Cortex of kidney (tissue), 1 donor: ENCODE data around the gene PARD3.
"Not testable (repeated sequence)": the region's sequence is repeated elsewhere in the genome, so short reads cannot be mapped to it uniquely, and the experiment has no call there.

Experiments
- DNase-seq: peaks from one replicate; lab custom pipeline; 2025; lab: John Stamatoyannopoulos, UW

PARD3 gene

DNA sequence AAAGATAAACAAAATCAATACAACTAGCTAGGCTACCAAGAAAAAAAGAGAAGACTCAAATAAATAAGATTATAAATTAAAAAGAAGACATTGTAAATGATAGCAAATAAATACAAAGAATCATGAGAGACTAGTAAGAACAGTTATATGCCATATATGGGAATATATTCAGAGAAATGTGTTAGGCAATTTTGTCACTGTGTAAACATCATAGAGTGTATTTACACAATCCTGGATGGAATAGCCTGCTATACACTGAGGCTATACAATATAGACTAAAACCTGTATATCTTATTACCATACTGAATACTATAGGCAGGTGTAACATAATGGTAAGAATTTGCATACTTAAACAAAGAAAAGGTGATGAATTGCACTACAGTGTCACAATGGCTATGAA lies 717.4 kb downstream of the PARD3 start:
- DNase-seq: no peak

DNA sequence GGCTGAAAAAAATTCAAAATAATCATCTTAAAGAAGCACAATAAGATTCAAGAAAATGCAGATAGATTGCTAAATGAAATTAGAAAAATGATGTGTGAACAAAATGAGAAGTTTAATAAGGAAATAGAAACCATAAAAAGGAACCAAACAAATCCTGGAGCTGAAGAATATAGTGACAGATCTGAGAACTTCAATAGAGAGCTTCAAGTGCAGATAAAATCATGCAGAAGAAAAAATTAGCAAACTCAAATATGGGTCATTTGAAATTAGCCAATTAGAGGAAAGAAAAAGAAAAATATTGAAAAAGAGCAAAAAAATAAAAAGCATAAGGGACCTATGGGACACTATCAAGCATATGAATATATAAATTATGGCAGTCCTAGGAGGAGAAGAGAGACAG lies 720.1 kb downstream of the PARD3 start:
- no peak for DNase-seq

DNA sequence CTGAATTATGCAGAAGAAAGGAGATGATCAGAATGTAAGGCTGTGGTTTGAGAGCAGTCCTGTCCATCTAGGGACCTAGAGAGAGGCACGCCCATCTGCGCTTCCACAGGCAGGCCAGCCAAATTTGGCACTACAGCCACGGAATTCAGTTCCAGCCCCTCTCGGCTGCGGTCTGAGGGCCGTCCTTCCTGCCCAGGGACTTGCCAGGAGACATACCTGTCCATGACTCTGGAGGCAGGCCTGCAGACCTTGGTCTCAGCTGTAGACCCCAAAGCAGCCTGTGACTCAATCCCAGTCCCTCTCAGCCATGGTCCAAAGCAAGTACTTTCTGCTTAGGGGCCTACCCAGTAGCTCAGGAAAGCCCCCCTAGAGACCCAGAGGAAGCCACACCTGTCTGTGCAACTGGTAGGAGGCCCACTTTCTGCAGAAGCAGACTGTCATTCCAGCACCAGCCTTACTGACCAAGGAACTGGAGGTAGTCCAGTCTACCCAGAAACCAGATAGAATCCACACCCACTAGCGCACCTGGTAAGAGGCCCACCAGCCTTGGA lies 720.9 kb downstream of the PARD3 start:
- no peak for DNase-seq

DNA sequence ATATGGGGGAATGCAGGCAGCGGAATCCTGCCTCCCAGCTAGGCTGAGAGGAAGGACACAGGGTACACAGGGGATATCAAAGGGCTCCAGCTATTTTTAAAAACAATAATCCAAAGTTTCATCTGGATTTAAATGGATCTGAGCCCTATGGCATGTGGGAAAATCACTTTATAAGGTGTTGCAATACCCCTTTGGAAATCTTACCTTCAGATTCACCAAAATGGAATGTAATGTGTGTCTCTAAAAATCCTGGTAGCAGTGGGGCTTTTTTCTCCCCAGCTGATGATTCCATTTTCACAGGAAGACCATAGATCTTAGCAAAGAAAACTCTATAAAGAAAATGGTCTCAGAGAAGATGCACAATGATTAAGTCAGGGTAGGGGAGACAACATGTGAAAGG lies 722.2 kb downstream of the PARD3 start:
- no peak for DNase-seq

DNA sequence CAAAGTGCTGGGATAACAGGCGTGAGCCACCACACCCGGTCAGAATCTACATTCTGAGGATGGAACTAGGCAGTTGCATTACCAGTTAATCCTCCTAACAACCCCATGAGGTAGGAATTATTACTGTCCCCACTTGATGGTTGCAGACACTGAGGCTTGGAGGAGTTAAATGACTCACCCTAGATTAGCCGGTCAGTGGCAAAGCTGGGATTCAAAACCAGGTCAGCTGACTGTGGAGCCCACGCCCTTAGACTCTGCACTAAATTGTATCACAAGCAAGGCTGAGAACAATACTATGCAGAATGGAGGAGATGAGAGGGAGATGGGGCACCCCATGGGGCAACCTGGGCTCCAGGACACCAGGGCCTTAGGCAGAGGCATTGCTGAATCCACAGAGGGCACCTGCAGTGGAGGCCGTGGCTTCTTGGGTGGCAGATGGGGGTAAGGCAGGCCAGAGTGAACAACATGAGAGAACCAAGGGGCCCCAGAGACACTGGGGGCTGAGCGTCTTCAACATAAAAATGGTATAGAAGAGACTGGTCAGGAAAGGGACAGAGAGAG lies 723.4 kb downstream of the PARD3 start:
- DNase-seq: no peak

DNA sequence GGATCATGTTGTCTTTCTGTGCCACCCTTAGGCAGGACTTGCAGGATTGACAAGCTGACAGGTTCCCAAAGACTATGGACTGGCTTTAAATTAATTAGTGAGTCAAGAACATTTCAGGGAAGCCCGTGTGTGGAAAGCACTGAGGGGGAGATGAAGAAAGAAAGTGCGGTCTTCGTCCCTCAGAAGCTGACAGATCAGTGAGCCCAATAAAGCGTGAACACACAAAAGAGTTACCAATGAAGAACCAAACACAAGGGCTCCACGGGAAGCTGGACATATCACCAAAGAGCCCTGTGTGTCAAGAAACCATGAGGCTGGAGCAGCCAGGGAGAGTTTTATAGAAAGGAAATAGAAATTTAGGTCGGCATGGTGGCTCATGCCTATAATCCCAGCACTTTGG lies 725.8 kb downstream of the PARD3 start:
- no peak for DNase-seq

DNA sequence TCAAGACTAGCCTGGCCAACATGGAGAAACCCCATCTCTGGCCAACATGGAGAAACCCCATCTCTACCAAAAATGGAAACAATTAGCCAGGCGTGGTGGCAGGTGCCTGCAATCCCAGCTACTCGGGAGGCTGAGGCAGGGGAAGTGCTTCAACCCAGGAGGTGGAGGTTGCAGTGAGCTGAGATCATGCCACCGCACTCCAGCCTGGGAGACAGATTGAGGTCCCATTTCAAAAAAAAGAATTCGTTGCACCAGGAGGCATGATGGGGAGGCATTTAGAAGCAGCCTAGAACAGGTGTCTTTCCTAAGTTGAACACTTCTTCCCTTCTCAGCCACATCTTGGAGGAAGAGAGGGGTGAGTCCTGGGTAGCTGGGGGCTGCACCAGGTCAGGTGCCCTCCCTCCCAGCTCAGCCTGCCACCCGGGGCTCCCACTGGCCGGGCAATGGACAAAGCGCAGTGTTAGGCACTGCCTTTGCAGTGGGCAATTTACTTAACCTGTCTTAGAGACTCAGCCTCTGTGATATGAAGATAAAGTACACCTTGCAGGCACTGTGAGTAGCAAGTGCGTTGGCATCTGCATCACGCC lies 726.8 kb downstream of the PARD3 start:
- DNase-seq: no peak

DNA sequence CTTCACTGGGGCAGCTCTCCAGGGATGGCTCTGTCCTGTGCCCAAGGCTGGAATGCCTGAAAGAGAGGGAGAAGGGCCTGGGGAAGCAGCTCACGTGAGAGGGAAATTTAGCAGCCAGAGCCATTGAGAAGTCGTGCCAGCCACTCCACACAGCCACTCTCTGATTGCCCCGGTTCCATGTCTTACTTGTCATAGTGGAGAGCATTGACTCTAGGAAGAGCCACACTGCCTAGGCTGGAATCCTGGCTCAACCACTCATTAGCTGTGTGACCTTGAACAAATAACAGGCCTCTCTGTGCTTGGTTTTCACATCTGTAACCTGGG lies 728.0 kb downstream of the PARD3 start:
- no peak for DNase-seq

DNA sequence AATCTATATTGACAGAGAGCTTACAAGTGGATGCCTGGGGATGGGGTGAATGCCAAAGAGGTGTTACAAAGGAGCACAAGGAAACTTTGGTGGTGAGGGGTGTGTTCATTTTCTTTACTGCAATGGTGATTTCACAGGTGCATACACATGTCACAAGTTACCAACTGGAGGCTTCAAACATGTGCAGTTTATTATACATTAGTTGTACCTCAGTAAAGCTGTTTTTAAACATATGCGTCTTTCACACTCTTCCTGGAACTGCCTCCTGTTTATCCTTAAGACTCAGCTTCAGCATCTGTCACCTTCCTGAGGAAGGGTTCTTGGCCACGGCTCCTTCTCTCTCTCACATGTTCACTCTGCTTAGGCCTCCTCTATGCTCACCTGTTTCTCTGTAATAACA lies 731.5 kb downstream of the PARD3 start:
- no peak for DNase-seq

DNA sequence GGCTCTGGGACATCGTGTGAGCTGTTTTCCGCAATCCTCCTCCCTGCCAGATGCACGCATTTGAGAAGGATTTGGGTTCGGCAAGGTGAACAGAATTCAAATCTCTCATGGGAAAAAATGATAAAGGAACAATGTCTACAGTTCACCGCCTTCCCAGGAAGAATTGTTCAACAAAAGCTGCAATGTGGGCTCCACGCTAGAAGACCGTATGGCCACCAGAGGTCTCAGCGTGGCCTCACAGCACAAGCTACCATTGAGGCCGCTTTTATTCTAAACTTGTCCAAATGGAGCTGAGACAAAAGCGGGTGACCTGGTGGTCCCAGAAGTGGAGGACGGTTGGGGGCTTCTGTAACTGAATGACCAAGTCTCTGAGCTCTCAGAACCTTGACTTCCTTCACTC lies 733.1 kb downstream of the PARD3 start:
- no peak for DNase-seq

DNA sequence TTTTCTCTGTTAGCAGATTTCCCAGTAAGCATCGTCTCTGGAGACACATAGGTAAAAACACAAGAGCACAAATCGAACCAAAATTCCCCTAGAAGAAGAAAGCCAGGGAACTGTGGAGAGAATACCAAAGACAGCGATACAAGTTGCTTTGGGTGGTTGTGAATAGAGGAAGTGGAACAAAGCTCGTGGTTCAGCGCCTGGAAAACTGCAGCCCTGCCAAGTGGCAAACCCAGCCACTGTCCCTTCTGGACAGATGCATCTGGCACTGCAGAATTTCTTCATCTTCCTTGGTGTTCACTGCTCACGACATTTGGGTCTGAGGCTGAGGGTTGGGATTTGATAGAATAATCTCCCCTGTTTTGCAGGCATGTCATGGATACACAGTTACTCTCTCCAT lies 733.8 kb downstream of the PARD3 start:
- no peak for DNase-seq

DNA sequence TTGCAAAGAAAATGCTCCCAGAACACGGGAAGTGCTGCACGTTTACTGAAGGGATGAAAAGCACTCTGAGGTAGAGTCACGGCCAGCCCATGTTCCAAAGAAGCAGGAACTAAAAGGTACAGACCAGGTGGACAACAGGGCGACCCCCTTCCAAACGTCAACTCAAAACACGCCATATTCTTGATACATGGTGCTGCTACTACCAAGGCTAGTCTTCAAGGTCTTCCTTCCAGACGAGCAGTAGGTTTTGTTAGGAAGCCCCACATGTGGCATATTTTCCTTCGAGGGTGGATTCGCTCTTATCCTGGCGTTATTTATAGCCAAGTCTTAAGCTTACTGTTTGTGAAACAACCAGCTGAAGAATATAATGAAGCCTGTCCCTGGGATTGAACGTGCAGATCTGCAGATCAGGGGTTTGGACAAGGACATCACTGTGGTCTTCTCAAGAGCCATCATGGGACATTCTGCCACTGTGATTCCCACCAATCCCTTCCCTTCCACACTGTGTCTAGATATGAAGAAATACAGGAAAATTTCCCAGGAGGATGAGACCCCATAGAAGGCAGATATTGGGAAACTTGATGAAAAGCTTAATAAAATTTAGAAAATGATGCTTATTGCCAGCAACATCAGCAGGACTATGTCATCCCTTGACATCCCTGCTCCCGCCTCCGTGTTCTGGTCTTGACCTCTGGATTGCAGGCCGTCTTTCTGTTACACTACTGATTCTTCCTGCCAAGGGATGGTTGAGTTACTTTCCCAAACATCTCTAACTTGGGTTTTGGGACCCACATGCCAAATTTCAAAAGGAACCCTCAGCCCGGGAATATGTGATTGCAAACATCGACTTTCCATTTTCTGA lies 734.4 kb downstream of the PARD3 start:
- no peak for DNase-seq

DNA sequence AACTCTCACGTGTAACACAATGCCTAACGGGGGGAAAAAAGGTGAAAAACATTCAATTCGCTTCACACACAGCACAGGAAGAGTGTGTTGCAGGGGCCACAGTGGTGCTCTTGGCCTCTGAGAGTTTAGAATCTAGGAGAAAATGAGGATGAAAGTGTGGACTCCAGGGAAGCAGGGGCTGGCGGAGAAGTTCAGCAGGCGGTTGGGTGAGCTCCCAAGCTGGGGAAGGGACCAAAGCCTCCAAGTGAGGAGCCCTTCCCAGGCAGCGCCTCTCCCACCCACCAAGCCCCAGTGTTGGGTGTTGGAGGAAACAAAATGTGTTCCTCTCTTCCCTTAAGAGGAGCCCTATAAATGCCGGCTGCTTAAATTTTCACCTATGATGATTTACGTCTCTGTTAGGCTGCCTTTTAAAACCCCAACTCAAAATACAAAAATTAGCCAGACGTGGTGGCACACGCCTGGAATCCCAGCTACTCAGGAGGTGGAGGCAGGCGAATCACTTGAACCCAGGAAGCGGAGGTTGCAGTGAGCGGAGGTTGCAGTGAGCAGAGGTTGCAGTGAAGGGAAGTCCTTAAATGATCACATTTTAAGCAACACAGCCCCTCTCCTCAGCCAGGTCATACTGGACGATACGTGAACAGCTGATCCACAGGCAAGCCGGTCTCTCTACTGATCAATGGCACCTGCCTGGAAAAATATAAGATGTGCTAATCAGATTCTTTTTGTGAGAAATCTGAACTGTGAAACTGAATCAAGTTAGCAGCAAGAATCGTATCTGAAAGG lies 735.2 kb downstream of the PARD3 start:
- DNase-seq: no peak

DNA sequence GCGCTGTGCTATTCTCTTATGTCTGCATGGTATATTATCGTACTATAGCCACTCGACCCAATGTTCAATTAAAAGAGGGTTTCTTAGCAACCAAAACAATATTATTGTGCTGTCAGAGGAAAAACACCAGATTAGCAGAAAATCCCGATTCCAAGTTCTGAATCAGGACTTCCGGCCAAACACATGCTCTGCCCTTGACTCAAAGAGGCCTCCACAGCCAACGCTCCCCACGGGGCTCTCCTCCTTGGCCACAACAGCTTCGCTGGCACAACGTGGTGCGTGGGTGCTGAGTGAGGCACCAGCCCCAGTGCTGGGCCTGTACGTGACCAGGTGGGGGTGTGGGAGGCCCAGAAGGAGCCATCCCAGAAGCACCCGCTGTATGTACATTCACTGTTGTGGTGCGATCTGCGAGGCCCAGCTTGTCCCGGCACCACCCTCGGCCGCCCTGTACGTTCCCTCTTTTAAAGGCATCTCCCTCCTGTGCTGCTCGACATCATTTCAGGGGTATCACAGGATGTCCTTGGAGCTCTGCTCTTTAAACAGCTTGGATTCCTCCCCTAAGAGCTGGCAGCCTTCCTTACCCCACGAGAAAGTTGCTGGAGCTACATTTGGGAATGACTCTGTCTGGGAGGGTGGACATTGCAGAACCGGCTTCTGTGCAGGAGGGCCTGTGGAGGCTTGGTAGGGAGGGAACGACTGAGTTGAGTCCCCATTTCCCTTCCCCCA lies 736.2 kb downstream of the PARD3 start:
- no peak for DNase-seq

DNA sequence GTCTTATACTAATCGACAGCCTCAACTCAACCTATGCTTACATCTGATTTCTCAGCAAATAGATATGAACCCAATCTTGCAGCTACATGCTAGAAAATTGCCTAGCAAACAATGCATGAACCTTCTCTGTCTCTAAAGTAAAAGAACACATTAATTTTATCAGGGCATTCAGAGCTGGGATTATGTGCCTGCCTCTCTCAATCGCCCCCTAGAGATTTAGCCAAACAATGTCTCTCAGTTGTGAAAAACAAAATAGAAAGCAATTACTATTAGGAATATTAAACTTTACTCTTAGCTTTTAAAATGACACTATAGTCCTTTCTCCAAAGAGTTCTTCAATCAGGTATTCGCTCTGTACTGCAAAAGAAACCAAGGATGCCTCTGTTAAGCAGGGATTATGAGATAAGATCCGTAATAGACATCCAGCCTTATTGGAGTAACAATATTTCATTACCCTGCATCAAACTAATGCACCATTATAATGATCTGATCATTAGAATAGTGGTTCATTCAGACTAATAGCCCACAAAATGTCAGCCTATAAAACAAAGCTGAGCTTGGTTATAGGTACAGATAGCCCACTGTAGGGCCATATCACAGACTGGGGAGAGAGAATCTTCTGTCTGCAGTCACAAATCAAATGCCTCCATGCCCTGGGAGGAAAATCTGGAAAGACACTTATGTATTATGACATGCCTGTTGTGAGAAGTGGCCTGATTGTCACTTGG lies 736.9 kb downstream of the PARD3 start:
- no peak for DNase-seq

DNA sequence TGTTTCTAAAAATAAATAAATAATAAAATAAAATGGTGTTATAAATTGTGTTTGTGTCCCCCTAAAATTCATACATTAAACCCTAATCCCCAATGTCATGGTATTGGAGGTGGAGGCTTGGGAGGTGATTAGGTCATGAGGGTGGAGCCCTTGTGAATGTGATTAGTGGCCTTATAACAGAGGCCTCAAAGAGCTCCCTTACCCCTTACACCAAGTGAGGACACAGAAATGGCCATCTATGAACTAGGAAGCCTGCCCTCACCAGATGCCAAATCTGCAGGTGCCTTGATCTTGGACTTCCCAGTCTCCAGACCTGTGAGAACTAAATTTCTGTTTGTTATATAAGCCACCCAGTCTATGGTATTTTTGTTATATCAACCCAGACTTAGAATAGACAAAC lies 738.7 kb downstream of the PARD3 start:
- DNase-seq: no peak

DNA sequence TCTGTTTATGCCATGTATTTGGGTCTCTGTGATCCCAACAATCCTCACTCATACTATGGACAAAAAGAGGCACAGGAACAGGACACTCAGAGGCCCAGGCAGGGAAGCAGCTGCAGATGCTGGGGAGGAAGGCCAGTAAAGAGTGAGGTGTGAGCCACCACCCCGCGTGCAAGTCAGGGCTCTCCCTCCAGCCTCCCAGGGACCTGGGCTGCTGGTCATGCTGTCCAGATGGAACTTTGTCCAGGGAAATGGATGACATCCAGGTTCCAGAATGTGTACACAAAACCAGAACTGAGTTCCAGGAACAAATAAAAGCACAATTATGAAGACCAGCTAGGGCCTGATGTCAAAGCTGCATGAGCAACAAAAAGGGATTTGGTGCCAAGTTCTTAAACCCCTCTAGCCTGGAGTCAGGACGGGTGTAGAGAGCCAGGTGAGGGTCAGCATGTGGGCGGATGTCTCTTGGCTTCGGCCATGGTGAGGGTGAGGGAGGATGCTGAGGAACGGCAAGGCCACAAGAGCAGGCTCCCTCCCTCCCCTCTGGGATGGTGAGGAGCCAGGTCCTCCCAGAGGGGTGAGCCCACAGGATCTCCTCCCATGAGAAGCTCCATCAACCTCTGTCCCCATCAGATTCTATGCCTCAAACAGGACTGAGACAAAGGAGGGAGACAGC lies 739.7 kb downstream of the PARD3 start:
- DNase-seq: no peak

DNA sequence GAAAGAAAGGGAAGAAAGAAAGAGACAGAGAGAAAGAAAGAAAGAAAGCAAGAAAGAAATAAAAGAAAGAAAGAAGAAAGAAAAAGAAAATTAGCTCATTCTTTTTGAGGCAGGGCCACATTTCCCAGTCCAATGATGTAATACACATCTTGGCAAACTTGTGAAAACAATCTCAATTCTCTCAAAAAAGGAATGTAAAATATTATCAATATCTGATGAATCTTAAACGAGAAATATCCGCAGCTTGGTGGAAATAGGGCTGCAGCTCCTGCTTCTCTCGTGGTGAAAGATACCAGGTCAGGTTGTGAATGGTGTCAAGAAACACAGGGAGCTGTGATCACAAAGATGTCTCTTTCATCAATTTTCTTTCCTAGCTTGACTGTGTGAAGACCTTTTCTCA lies 741.0 kb downstream of the PARD3 start:
- no peak for DNase-seq

DNA sequence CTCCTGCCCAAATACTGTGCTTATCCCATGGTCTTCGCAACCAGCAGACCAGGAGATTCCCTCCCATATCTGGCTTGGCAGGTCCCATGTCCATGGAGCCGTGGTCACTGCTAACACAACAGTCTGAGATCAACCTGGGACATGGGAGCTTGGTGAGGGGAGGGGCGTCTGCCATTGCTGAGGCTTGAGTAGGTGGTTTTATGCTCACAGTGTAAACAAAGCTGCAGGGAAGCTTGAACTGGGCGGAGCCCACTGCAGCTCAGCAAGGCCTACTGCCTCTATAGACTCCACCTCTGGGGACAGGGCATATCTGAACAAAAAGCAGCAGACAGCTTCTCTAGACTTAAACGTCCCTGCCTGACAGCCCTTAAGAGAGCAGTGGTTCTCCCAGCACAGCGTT lies 747.4 kb downstream of the PARD3 start:
- not testable (repeated sequence) for DNase-seq

DNA sequence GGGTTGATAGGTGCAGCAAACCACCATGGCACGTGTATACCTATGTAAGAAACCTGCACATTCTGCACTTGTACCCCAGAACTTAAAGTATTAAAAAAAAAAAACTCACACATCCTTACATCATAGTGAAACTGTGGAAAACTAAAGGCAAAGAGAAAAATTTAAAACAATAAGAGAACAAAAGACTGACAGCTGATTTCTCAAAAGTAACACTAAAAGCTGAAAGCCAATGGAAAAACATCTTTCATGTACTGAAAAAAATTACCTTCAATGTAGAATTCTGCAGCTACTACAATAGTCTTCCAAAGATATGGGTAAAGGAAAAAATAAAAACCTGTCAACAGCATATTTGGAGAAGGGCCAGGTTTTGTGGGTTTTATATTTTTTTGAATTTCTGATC lies 751.5 kb downstream of the PARD3 start:
- no peak for DNase-seq

DNA sequence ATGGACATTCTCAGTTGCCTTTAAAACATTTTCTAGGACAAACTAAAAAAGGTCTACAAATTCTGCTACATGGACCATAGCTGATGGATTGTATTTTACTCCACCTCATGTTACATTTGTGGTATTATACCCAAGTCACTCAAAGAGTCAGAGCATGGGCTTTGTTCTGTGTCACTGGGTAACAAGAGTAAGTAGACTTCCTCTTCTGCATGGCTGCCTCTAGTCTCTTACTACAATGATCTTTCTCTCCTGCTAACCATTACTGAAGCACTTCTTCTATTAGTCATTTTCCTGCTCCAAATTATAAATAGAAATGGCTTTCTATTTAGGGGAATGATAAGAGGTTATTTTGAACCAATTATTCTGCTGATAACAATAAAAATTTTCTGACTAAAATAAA lies 753.3 kb downstream of the PARD3 start:
- no peak for DNase-seq
